GM19238 (cell line): ENCODE data around the gene CRMP1.

ENCODE experiments used
- DNase-seq: peaks from one replicate; pipeline ENCODE4 v3.0.0; 2011; ENCODE audit warnings: low spot score; ENCODE audit not compliant: insufficient read length

The CRMP1 gene

DNA sequence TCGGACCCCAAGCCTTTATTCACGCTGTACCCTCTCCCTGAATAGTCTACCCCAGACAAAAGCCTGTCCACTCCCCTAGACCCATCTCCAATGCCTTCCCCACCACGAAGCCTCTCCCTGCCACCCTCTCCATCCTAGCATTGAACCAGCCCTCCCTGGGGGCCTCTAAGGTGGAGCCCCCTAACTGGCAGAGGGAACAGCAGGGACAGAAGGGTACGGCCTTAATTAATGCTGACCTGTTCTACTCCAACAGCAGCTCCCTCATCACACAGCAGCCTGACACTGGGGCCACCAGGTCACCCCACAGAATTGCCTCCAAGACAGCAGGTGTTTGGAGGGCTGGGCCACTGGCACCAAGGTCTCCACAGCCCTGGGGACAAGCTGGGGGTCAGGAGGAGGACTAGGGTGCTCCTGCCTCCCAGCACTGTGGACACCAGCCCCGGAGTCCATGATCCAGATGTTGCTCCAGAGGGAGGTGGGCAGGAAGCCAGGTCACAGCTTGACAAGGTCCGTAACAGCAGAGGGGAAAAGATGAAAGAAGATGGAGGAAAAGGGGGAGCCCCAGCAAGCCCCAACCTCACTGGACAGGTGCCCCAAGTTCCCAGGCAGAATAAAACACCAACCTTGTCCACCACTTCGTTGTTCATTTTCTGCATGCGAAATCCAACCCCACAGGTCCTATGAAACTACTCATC lies 3.7 kb downstream of the CRMP1 start:
- no peak for DNase-seq

DNA sequence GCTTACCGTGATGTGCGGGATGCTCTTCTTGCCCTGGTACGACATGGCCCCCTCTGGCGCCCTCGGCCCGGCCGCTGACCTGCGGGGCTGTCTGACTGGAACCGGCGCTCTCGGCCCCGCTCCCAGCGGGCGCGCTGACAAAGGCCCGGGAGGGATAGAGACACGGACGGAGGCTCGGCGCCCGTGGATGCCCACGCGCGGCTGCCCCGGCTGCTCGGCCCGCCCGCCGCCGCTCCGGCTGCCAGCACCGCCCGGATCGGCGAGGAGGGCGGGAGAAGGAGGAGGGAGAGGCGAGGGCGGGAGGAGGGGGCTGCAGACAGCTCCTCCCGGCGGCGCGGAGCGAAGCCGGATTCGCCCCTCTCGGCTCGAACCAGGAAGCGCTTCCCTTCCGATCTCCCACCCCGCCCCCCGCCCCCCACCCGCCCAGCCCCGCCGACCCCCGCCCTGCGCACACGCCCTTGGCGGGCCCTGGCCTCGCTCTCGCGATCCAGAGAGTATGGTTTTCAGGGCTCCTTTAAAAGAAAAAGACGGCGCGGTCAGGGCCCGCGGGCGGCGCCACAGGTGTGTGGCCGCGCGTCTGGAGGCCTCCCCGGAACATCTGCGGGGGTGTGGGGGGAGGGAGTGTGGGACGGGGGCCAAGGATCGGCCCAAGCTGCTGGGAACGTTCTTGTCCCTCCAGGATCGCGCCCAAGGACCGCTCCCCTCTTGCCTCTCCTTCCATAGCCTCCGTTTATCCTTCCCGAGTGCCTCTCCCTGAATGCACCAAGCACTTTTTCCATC lies 4.5 kb downstream of the CRMP1 start:
- no peak for DNase-seq

DNA sequence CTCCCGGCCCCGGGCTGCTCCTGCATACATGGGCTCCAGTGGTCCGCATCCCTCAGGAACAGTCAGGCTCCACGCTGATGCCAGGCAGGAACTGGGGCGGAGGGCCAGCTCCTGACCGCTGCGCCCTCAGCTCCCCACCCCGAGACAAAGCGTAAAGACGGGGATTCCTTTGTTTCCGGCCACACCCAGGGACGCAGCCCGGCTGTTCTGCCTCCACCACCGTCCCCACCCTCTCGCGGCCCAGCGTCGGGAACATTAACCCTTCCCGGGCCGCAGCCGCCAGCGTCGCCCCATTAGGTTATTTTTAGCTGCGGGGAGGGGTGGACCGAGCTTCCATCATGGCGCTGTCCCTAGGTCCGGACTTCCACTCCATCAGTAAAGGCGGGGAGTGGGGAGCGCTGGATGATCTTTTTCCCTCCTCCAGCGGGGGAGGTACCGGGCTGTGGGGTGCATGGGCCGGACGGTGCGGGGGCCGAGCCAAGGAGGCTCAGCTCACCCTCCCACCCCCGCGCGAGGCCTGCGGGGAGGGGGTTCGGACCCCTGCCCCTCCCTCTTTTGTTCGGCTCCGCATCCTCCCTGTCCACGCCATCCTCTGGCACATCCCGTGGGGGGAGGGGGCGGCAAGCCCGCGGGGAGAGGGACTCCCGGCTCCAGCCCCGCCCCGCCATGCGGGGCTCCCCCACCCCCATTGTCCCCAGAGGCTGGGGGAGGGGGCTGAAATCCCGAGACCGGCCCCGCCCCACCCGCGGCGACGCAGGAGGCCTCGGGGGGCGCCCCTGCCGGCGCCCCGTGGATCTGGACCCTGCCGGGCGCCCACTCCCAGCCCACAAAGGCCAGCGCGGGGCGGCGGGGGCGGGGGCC lies 5.3 kb downstream of the CRMP1 start:
- no peak for DNase-seq

DNA sequence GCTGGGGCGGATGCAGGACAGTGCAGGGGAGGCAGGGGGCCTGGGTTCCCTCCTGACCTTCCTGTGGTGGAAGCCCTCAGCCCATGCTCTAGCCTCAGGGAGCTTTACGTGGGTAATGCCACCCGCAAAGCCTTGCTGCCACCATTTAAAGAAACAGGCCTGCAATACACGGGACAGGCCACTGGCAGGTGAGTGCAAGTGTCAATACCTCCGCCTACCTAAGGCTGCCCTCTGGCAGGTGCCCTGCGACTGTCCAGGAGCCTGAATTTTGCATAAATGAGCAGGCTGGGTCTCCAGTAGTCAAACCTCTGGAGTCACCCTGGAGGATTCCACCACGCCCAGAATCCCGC lies 5.9 kb downstream of the CRMP1 start:
- no peak for DNase-seq

DNA sequence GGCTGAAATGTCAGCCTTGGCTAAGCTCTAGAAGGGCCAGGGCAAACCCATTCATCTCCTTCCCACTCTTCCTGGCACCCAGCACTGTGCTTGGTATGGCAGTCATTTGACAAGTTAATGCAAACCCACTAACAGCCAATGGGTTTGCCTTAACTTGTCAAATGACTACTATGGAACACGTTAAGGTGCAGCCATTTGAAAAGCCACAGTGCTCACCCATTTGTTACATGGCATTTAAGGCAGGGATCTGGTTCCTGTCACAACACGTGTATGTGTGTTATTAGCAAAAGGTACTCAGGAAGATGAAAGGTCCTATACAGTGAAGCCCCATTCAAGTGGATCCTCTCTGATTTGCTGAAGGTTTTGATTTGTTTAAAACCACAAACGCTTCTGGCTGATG lies 7.2 kb downstream of the CRMP1 start:
- DNase-seq, result no peak

DNA sequence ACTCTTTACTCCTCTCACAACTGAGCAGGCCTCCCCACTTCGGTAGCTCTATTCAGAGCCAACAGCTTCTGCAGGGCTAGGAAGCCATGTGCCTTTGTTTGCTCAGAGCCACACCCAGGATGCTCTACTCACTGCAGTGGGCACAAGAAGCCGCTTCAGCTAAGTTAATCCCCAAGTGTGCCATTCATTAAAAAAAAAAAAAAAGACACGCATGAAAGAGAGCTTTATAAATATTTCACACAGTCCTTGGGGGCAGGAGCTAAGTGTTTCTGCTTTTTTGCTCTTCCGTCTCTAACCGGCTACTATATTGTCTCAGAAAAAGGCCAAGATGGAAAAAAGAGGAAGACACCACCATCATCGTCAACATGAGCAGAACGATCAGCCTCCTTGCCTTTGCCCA lies 8.1 kb downstream of the CRMP1 start:
- no peak for DNase-seq

DNA sequence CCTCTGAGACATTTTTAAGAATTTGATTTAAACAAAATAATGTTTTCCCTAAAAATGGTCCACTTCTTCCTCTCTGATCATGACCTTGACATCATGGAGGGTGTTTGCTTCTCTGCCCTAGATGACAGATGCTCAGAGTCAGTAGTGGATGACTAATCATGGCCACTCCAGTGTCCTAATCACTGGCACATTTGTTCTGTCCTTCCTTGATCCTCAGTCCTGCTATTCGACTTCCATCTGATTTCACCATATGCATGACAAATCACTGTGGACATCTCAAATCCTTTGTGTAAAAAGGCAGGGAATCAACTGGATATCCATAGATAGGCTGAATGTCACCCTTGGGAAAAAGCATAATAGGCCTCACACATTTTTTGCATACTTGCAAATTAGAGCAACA lies 9.0 kb downstream of the CRMP1 start:
- no peak for DNase-seq

DNA sequence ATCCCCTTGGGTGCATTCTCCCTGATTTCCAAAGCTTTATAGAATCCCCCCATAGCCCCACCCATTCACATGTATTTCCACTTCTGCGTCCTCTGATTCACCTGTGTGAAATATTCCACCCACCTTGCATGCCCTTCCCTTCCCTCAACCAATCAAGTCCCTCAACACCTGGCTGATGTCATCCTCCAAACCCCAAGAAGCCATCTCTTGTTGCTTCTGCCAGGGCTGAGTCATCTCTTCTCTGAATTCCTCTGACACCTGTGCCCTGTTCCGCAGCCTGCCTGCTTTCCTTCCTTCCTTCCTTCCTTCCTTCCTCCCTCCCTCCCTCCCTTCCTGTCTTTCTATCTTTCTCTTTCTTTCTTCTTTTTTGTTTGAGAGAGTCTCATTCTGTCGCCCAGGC lies 9.9 kb downstream of the CRMP1 start:
- no peak for DNase-seq

DNA sequence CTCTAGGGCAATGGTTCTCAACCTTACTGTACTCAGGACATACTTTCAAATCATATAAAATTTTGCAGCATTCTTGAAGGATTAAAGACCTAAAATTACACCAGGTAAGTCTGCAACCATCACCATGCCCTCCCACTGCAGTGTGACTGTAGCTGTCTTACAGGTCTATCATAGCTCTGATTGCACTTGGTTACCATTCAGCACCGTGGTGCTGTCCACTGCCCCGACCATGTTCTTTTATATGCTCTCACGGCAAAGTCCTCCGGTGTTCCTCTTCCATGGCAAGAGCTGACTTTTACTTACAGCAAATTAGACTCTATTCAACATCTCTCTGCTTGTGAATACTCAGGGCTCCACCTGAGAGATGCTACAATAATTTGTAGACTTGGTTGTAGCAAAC lies 11.5 kb downstream of the CRMP1 start:
- DNase-seq, result no peak

DNA sequence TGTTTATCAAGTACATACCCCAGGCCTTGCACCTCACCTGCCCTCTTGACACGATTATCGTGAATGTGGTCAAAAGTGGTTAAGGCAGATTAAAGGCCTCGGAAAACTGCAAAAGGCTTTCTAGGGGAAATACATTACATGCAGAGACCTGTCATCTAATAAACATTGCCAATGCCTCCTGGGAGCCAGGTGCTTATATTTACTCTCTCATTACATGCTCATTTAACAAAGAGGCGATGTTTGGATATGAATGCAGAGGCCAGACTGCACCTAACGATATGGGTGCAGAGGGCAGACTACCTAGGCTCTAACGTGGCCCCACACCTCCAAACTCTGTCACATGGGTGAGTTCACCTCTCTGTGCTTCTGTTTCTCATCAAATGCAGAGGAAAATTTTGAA lies 14.5 kb downstream of the CRMP1 start:
- no peak for DNase-seq

DNA sequence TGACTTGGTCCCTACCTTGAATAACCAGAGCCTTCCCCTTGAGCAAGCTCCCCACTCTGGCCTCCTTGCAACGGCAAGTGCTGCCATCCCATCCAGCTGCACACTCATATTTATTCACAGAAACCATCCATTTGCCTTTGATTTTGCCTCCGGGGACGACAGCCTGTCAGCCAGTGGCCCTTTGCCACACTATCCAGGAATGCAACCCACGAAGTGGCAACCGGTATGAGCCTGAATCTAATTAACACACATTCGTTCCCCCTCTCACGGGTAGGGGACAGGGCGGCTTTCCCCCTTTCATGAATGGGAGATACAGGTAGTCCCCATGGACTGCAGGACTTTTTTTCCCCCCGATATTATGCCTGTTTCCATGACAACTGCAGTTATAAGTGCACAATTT lies 15.5 kb downstream of the CRMP1 start:
- no peak for DNase-seq

DNA sequence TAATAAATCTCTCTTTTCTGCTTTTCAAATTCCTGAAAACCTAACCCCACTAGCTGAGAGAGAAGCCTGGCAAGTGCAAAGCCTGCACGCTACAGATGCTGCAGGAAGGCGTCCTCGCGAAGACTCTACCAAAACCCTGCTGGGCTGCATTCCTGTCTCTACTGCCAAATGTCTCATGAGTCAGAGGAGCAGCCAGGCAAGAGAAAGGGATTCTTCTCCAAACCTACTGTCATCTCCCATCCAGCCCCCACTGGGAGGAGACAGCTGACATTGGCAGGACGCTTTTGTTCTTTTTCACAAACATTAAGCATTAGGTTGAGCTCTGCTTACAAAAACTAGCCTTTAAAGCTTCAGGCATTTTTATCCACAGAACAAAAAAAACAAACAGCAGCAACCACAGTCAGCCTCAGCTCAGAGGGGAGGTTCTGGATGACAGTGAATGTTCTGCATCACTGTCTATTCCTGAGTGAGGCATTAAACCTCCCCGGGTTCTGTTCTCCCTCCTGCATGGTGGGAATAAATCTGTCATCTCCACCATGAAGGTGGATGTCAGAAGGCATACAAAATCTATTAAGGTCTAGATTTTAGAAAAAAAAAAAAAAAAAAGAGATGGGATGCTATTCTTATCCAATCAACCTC lies 18.0 kb downstream of the CRMP1 start:
- DNase-seq, result no peak

DNA sequence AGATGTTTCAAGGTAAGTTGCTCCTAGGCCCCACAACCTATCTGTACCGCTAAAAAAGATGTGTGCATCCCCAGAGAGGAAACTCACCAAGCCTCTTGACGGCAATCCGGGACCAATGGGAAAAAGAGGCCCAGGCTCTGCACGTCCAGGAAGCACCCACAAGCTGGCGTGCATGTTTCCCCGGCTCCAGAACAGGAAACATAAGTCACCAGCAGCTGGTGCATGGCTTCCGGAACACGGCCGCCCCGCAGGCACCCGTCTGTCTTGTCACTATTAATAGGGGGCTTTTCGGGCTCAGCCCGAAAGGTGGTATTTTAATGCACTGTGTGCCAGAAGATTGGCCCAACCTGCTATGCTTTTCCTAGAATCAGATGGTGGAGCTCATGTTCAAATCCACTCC lies 22.2 kb downstream of the CRMP1 start:
- no peak for DNase-seq

DNA sequence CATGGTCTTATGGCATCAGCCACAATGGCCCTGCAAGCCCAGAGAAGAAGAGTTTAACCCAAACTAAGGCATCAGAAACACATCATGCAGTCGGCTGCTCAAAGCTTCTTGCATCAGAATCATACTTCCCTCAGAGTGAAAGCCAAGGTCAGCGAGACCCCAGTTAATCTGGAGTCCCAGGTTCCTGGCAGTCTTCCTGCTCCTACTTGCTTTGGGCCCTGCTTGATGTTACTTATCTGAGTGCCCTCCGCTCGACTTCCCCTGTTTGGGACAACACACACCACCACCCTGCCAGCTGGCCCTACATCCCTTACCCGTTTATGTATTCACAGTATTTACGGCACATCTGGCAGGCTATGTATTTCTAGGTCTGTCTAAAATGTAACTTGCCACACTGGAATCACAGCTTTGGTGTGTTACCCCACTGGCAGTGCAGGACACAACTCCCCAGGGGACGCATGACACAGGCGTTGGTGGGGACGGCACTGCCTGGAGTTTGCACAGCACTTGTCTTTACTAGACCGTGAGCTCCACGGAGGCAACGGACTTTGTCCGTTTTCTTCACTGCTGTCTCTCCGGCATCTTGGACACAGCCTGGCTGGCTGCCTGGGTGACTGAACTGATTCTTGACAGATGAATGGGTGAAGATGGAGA lies 22.8 kb downstream of the CRMP1 start:
- DNase-seq, result no peak

DNA sequence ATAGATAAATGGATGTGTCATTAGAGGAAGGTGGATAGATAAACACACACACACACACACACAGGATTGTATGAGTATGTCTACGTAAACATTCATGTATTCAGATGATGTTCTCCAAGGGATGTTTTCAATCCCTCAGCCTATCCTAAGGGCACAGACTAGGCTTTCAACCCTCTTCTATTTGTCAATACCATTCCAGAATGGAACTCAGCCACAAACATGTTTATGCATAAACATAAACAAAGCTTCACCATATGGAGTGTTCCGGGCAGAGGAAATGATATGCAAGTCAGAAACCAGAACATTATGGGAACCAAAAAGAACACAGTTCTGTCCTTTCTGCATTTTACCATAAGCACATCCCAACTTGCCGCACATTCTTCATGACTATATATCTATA lies 25.0 kb downstream of the CRMP1 start:
- no peak for DNase-seq

DNA sequence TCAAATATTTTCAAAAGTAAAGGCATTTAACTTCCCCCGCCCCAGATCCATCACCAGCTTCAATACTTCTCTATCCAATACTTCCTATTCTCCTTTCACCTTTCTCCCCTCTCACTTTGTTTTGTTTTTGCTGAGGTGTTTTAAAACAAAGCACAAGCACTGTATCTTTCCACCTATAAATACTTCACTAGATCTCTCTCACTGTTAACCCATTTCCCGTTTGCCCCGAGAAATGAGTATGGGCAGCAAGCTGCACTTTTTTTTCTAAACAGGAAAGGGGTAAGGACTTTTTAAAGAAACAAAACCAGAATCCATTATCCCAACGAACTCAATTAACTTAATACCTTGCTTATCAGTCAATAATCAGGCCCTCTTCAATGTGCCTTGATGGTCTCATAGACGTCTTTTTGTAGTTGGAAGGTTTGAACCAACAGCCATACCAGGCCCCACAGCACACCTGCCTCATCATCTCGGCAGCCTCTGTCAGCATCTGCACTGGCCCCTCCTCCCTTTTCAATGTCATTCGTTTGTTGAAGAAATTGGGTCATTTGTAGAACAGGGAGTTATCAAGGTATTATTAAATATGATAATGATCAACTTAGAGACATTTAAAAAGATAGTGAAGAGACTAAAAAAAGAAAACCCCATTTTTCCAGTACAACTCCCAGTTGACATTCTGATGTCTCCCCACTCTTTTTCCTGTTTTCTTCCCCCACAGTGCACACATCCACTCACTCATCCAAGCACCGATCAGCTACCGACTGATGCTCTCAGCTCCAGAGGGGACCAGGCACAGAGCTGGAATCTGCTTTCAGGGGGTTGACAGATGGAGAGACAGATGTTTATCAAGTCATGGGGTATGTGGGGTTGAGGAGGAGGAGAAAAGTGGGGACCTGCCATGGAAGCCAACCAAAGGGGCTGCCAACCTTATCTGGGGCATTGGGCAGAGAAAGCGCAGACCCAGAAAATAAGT lies 25.8 kb downstream of the CRMP1 start:
- DNase-seq, result no peak

DNA sequence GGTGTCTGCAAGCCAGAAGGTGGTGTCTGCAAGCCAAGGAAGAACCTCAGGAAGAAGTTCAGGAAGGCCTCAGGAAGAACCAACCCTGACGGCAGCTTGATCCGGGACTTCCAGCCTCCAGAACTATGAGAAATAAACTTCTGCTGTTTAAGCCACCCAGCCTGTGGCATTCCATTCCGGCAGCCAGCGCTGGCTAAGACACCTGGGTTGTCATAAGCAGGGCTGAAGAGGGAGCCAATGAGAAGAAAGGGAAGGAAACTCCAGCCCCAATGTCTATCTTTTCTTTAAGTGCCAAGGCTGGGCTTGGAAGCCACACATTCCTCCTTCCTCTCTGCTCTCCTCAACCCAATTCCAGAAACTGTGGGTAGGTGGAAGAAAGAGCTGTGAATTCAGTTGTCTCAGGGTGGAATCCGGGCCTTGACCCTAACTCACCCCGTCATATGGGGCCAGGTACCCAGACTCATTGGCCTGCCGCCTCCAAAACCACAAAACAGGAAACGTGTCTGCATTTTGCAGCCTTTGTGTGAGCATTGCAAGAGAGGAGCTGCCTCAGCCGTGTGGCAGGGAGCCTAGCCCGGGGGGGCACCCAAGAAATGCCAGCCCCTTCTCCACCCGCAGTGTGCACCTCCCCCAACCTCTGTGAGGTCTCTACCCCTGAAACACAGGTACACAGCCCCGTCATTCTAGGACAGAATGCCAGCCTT lies 26.8 kb downstream of the CRMP1 start:
- no peak for DNase-seq

DNA sequence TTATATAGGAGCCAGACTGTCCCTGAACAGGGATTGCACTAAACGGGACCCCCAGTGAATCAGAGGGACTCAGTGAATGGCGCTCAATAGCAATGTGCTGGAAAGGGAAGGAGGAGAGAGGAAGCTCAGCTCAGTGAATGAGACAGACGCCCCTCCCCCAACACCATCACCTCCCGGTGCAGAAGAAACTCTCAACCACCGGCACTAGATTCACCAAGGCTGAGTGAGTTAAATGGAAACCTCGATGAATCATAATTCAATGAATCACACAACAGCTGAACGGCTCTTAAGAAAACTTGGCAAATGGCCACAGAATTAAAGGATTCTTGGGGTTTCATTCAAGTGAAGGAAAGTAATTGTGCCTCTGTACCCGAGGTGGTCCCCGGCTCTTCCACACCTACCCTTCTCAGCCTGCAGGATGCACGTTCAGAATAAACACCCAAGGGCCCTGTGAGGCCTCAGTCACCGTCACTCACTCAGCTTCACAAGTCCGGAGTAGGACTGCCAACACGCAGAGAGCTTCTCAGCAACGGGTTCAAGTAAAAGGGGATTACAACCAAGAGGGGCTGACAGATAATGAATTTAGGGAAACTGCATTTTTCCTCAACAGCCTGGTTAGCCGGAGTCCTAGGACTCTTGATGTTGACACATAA lies 29.3 kb downstream of the CRMP1 start:
- DNase-seq, result no peak
